Stimulated activated CD4-positive, alpha-beta T cell treated with anti-CD3 and anti-CD28 coated beads, Interleukin-2, amount 100 ng/mL, for 4 hours (primary cell): ENCODE data around the gene FAM53B.

Experiments used
- DNase-seq: peaks from one replicate; pipeline ENCODE4 v3.0.0-alpha.2; 2020; ENCODE audit warnings: low read depth

Gene FAM53B

GRCh38 chr10:124677749-124678556 is 66.2 kb downstream of the FAM53B start:
- DNase-seq: no peak

GRCh38 chr10:124677293-124677699 is 66.9 kb downstream of the FAM53B start:
- no peak for DNase-seq

GRCh38 chr10:124676416-124677062 is 67.6 kb downstream of the FAM53B start:
- DNase-seq: no peak

- DNase-seq: no peak
Measured at GRCh38 chr10:124675824-124676223, 68.4 kb downstream of the FAM53B start.

- DNase-seq: no peak
Measured at GRCh38 chr10:124675261-124675660, 68.9 kb downstream of the FAM53B start.

GRCh38 chr10:124674768-124675222 is 69.4 kb downstream of the FAM53B start:
- no peak for DNase-seq

GRCh38 chr10:124672181-124672638 is 72.0 kb downstream of the FAM53B start:
- no peak for DNase-seq

GRCh38 chr10:124671486-124672075 is 72.6 kb downstream of the FAM53B start:
- DNase-seq: no peak

- DNase-seq: no peak
Measured at GRCh38 chr10:124670849-124671248, 73.3 kb downstream of the FAM53B start.

GRCh38 chr10:124669824-124670654 is 74.1 kb downstream of the FAM53B start:
- no peak for DNase-seq

GRCh38 chr10:124669141-124669823 is 74.9 kb downstream of the FAM53B start:
- no peak for DNase-seq

GRCh38 chr10:124668517-124669051 is 75.6 kb downstream of the FAM53B start:
- DNase-seq: no peak

- no peak for DNase-seq
Measured at GRCh38 chr10:124667425-124668345, 76.5 kb downstream of the FAM53B start.

GRCh38 chr10:124666494-124666893 is 77.7 kb downstream of the FAM53B start:
- no peak for DNase-seq

- no peak for DNase-seq
Measured at GRCh38 chr10:124665980-124666379, 78.2 kb downstream of the FAM53B start.

GRCh38 chr10:124665558-124665957 is 78.6 kb downstream of the FAM53B start:
- DNase-seq: no peak

GRCh38 chr10:124665091-124665490 is 79.1 kb downstream of the FAM53B start:
- no peak for DNase-seq

- DNase-seq: no peak
Measured at GRCh38 chr10:124663766-124664360, 80.3 kb downstream of the FAM53B start.

GRCh38 chr10:124663228-124663627 is 81.0 kb downstream of the FAM53B start:
- DNase-seq: no peak
